Panc1 (cell line): ENCODE results near the gene PUS1. TPM values are rescaled to one million over a fixed set of nuclear protein-coding genes. Genes with fewer than 3 reads are reported as not detected.

Experiments used
- ATAC-seq: fragments of 200-7000 bp; cut with Tn5 transposase; 2 replicates; pipeline ENCODE4 v1.9.1; 2020; ENCODE audit warnings: mild to moderate bottlenecking, moderate library complexity
- BruUV-seq: library from RNA; stranded (reverse); fragments of 400-500 nt; replicated peaks from 2 replicates; lab custom pipeline; 2021; lab: Mats Ljungman, UMichigan
- CTCF ChIA-PET: fragments of 300-600 bp; sonication (Branson Sonifier 250); formaldehyde crosslinking; loops from one replicate; lab custom pipeline; 2022; ENCODE audit warnings: antibody characterized with exemption; lab: Charles Lee
- POLR2A ChIA-PET: fragments of 300-600 bp; sonication (Branson Sonifier 250); formaldehyde crosslinking; loops from one replicate; lab custom pipeline; 2022; ENCODE audit warnings: antibody characterized with exemption; lab: Charles Lee
- DNase-seq: peaks from one replicate; pipeline ENCODE4 v3.0.0-alpha.2; 2010; ENCODE audit warnings: low read depth, low spot score
- H3K27ac ChIP-seq: 2 replicates; pipeline ENCODE4 v1.5.1; 2011; ENCODE audit warnings: mild to moderate bottlenecking, low read length, inconsistent platforms
- H3K27me3 ChIP-seq: fragments of 200-500 bp; sonication (Bioruptor generic); 2 replicates; pipeline ENCODE4 v1.6.0; 2014; ENCODE audit warnings: low read length, inconsistent platforms; ENCODE audit not compliant: control insufficient read depth, insufficient read depth
- H3K36me3 ChIP-seq: fragments of 200-500 bp; sonication (Bioruptor generic); 2 replicates; pipeline ENCODE4 v1.5.1; 2014; ENCODE audit warnings: inconsistent platforms, mild to moderate bottlenecking, low read length, moderate library complexity; ENCODE audit not compliant: control insufficient read depth, insufficient read depth
- H3K4me1 ChIP-seq: 2 replicates; pipeline ENCODE4 v1.5.1; 2011; ENCODE audit warnings: inconsistent platforms, mild to moderate bottlenecking, low read length, moderate library complexity; ENCODE audit not compliant: control insufficient read depth, insufficient read depth
- H3K4me3 ChIP-seq, 2 experiments: 2 replicates each; pipeline ENCODE4 v1.5.1; 2011 to 2012; ENCODE audit warnings: low read depth in 2 of 2, low read length in 2 of 2, mild to moderate bottlenecking in 2 of 2, inconsistent platforms in 1 of 2, moderate library complexity in 1 of 2
- H3K9me3 ChIP-seq: fragments of 200-500 bp; sonication (Bioruptor generic); 2 replicates; pipeline ENCODE4 v1.5.1; 2014; ENCODE audit warnings: low read depth, mild to moderate bottlenecking, inconsistent platforms, low read length, moderate library complexity; ENCODE audit not compliant: control insufficient read depth, insufficient read depth
- CTCF ChIP-seq: fragments of 450-650 bp; IDR thresholded peaks from 2 replicates; pipeline ENCODE4 v1.5.1; 2017; ENCODE audit warnings: mild to moderate bottlenecking
- POLR2AphosphoS5 ChIP-seq: IDR thresholded peaks from 2 replicates; pipeline ENCODE4 v1.6.1; 2012; ENCODE audit warnings: mild to moderate bottlenecking, low read depth, low read length, moderate library complexity
- REST ChIP-seq, 2 experiments: IDR thresholded peaks; 2 replicates each; pipeline ENCODE4 v1.6.1; 2011 to 2012; ENCODE audit warnings: low read depth in 2 of 2, control low read depth in 1 of 2, low read length in 1 of 2, mild to moderate bottlenecking in 1 of 2, moderate library complexity in 1 of 2; ENCODE audit not compliant: insufficient read depth in 1 of 2
- SIN3A ChIP-seq: IDR thresholded peaks from 2 replicates; pipeline ENCODE4 v1.6.1; 2012; ENCODE audit warnings: low read depth, mild to moderate bottlenecking, low read length, moderate library complexity, borderline replicate concordance; ENCODE audit not compliant: insufficient read depth
- TCF7L2 ChIP-seq: IDR thresholded peaks from 2 replicates; pipeline ENCODE4 v1.6.1; 2011; ENCODE audit warnings: mild to moderate bottlenecking, low read depth, low read length, inconsistent platforms
- in situ Hi-C: cut with HindIII; loops from 2 replicates; pipeline ENCODE4 v1.10.0; 2016; ENCODE audit warnings: low sequenced_read_pairs, low pct_unique_long_range_greater_than_20kb
- intact Hi-C: fragments of 100-400 bp; cut with micrococcal nuclease; formaldehyde crosslinking; loops from one replicate; pipeline ENCODE4 v1.10.0; 2022; ENCODE audit not compliant: unreplicated experiment
- total RNA-seq: library from RNA; stranded (reverse); gene quantifications from one replicate; pipeline ENCODE4 v1.2.1, GENCODE V29; 2021; ENCODE audit not compliant: unreplicated experiment

The PUS1 gene
- total RNA-seq, 1 experiment from 2014 or later = 108 TPM

- Histone ChIP-seq H3K4me3 (no peak overlapping the region), H3K4me1 (peaks cover 9% of the 10 kb centered on the region), H3K27me3 (no peaks in the 10 kb centered on the region), H3K36me3 (no peaks in the 10 kb centered on the region), H3K27ac (no peak overlapping the region), H3K9me3 (no peaks in the 10 kb centered on the region)
- no peak for TF ChIP-seq TCF7L2
- CTCF ChIA-PET = no interaction called here
- DNase-seq = no peak
- POLR2A ChIA-PET = no interaction called here
- ATAC-seq = no peak
- BruUV-seq = no TSS peak
- in situ Hi-C loops = no loop called here
- intact Hi-C loops = no loop called here
Measured at GRCh38 chr12:131908092-131909080, 20.7 kb upstream of the PUS1 start.

- no TSS peak for BruUV-seq
- intact Hi-C loops (no loop called here), in situ Hi-C loops (no loop called here)
- Histone ChIP-seq H3K27me3 (no peaks in the 10 kb centered on the region), H3K4me3 (no peak overlapping the region), H3K27ac (no peak overlapping the region), H3K36me3 (no peaks in the 10 kb centered on the region), H3K9me3 (no peaks in the 10 kb centered on the region), H3K4me1 (peaks cover 9% of the 10 kb centered on the region)
- TF ChIP-seq CTCF (no peak), REST (IDR thresholded peaks at IDR 0.05; ENCODE audit: insufficient read depth in 1 of 2, low read depth in 2 of 2, low read length in 1 of 2) (no peak), POLR2AphosphoS5 (no peak), TCF7L2 (no peak), SIN3A (no peak)
- DNase-seq (no peak), ATAC-seq (no peak)
- ChIA-PET POLR2A (no interaction called here), CTCF (no interaction called here)
Measured at GRCh38 chr12:131909081-131909751, 19.9 kb upstream of the PUS1 start.
